Superior temporal gyrus (tissue), 1 donor: ENCODE measurements around the gene DLX3.
"Not testable (repeated sequence)": the region's sequence is repeated elsewhere in the genome, so short reads cannot be mapped to it uniquely, and the experiment has no call there.

ENCODE experiments used
- DNase-seq: peaks from one replicate; pipeline ENCODE4 v3.0.0-alpha.2; 2016; ENCODE audit errors: extremely low spot score

Gene DLX3

GRCh38 chr17:49995055-49995738 lies at the start of gene DLX3:
TSS of gene DLX3 (minus strand) at chr17:49995224. CDS start at chr17:49994998, 226 bp downstream.
- DNase-seq: no peak

- no peak for DNase-seq
Measured at GRCh38 chr17:50044483-50044882, 49.5 kb upstream of the DLX3 start.

- no peak for DNase-seq
Measured at GRCh38 chr17:50043290-50044148, 48.5 kb upstream of the DLX3 start.

GRCh38 chr17:50042211-50042610 lies 47.2 kb upstream of the DLX3 start:
- DNase-seq: no peak

- not testable (repeated sequence) for DNase-seq
Measured at GRCh38 chr17:50040496-50040895, 45.5 kb upstream of the DLX3 start.

- DNase-seq: no peak
Measured at GRCh38 chr17:50039058-50039457, 44.0 kb upstream of the DLX3 start.

- DNase-seq: no peak
Measured at GRCh38 chr17:50037321-50038107, 42.5 kb upstream of the DLX3 start.

- no peak for DNase-seq
Measured at GRCh38 chr17:50036455-50037261, 41.6 kb upstream of the DLX3 start.

GRCh38 chr17:50035945-50036344 lies 40.9 kb upstream of the DLX3 start:
- no peak for DNase-seq

GRCh38 chr17:50035421-50035879 lies 40.4 kb upstream of the DLX3 start:
- DNase-seq: no peak

- DNase-seq: no peak
Measured at GRCh38 chr17:50034498-50035364, 39.7 kb upstream of the DLX3 start.

GRCh38 chr17:50033316-50033715 lies 38.3 kb upstream of the DLX3 start:
- DNase-seq: no peak

GRCh38 chr17:50029185-50029584 lies 34.2 kb upstream of the DLX3 start:
- no peak for DNase-seq

- DNase-seq: no peak
Measured at GRCh38 chr17:50028736-50029120, 33.7 kb upstream of the DLX3 start.

- DNase-seq: no peak
Measured at GRCh38 chr17:50027881-50028735, 33.1 kb upstream of the DLX3 start.

- no peak for DNase-seq
Measured at GRCh38 chr17:50027172-50027880, 32.3 kb upstream of the DLX3 start.

GRCh38 chr17:50026837-50027171 lies 31.8 kb upstream of the DLX3 start:
- peak; percentile 87 for DNase-seq

GRCh38 chr17:50026046-50026675 lies 31.1 kb upstream of the DLX3 start:
- DNase-seq: no peak
